Measurements from ENCODE around the gene TEP1. TPM values are rescaled to one million over a fixed set of nuclear protein-coding genes. Genes with fewer than 3 reads are reported as not detected.

TEP1 gene
- total and polyA plus RNA-seq, 2 experiments from 2014 or later = 10.7 to 29.4 TPM

DNA sequence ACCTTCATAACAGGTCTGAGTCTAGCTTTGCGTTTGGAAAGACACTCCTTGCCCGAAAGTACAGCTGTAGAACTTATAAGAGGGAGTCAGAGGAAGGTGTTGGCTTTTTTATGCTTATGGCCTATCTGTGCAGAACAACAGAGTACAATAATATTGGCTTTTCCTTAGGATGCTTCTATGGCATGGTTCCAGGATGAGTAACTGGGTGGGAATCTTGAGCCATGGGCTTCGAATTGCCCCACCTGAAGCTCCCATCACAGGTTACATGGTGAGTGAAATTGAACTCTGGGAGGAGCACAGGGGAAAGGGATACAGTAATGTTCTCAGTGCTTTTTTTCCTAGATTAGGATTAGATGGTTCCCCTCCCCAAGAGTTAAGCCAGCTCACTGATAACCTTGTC lies 56.9 kb downstream of the TEP1 start:
- H3K27ac ChIP-seq = no peak overlapping the region
- no peak for DNase-seq (ENCODE audit: low spot score)
- H3K4me2 ChIP-seq = no peak overlapping the region
- H3K4me1 ChIP-seq (ENCODE audit: insufficient read depth) = no peaks in the 10 kb centered on the region
- no peaks in the 10 kb centered on the region for H3K27me3 ChIP-seq
- no peak for TF ChIP-seq EZH2phosphoT487 (IDR thresholded peaks at IDR 0.05; ENCODE audit: low read depth, severe bottlenecking, unreplicated experiment)
- TF ChIP-seq, protein P1, sequence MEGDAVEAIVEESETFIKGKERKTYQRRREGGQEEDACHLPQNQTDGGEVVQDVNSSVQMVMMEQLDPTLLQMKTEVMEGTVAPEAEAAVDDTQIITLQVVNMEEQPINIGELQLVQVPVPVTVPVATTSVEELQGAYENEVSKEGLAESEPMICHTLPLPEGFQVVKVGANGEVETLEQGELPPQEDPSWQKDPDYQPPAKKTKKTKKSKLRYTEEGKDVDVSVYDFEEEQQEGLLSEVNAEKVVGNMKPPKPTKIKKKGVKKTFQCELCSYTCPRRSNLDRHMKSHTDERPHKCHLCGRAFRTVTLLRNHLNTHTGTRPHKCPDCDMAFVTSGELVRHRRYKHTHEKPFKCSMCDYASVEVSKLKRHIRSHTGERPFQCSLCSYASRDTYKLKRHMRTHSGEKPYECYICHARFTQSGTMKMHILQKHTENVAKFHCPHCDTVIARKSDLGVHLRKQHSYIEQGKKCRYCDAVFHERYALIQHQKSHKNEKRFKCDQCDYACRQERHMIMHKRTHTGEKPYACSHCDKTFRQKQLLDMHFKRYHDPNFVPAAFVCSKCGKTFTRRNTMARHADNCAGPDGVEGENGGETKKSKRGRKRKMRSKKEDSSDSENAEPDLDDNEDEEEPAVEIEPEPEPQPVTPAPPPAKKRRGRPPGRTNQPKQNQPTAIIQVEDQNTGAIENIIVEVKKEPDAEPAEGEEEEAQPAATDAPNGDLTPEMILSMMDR (IDR thresholded peaks at IDR 0.05; ENCODE audit: poor library complexity) = no peak
- no peak for TF ChIP-seq EZH2 (IDR thresholded peaks at IDR 0.05; ENCODE audit: borderline replicate concordance)
- no peaks in the 10 kb centered on the region for H3K36me3 ChIP-seq (replicated peaks; ENCODE audit: insufficient read depth, low read depth)
- no peaks in the 10 kb centered on the region for H3K9me3 ChIP-seq (ENCODE audit: low read depth)
- no peaks in the 10 kb centered on the region for H3K79me2 ChIP-seq
- WGBS (ENCODE audit: low lambda C conversion rate, missing lambda C conversion rate) = 97% methylated on average over 3 of the region's 3 CpGs
- H4K20me1 ChIP-seq (ENCODE audit: insufficient read depth, poor library complexity, severe bottlenecking) = no peaks in the 10 kb centered on the region
- no peak overlapping the region for H3K4me3 ChIP-seq
- no peaks in the 10 kb centered on the region for H3K9me2 ChIP-seq (replicated peaks; ENCODE audit: insufficient read depth)
- no peak overlapping the region for H2AFZ ChIP-seq

DNA sequence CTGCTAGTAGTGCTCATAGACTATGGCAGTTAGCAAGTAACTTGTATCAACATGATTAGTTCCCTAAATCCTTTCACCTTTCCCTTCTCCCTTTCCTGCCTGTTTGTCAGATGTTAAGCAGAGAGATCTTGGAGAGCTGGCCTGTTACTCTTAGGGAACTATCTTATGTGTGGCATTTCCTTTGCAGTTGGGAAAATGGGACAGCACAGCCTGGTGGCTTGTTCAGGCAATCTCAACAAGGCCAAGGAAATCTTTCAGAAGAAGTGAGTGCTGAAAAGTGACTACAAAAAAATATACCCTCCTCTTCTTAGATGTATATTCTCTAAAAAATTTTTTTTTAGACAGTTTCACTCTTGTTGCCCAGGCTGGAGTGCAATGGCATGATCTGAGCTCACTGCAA lies 62.4 kb downstream of the TEP1 start:
- no peak for DNase-seq (ENCODE audit: low spot score)
- no peaks in the 10 kb centered on the region for H3K79me2 ChIP-seq
- no peak overlapping the region for H3K27ac ChIP-seq
- no peaks in the 10 kb centered on the region for H3K4me1 ChIP-seq (ENCODE audit: insufficient read depth)
- H2AFZ ChIP-seq = no peak overlapping the region
- H3K36me3 ChIP-seq (replicated peaks; ENCODE audit: insufficient read depth, low read depth) = no peaks in the 10 kb centered on the region
- H3K9me2 ChIP-seq (replicated peaks; ENCODE audit: insufficient read depth) = no peaks in the 10 kb centered on the region
- no peak overlapping the region for H3K4me3 ChIP-seq
- no peak overlapping the region for H3K4me2 ChIP-seq
- no peaks in the 10 kb centered on the region for H3K9me3 ChIP-seq (ENCODE audit: low read depth)
- no peaks in the 10 kb centered on the region for H3K27me3 ChIP-seq
- H4K20me1 ChIP-seq (ENCODE audit: insufficient read depth, poor library complexity, severe bottlenecking) = no peaks in the 10 kb centered on the region
- no peak for TF ChIP-seq EZH2phosphoT487 (IDR thresholded peaks at IDR 0.05; ENCODE audit: low read depth, severe bottlenecking, unreplicated experiment)
- TF ChIP-seq, protein P1 (IDR thresholded peaks at IDR 0.05; ENCODE audit: poor library complexity) = no peak
- no peak for TF ChIP-seq EZH2 (IDR thresholded peaks at IDR 0.05; ENCODE audit: borderline replicate concordance)

DNA sequence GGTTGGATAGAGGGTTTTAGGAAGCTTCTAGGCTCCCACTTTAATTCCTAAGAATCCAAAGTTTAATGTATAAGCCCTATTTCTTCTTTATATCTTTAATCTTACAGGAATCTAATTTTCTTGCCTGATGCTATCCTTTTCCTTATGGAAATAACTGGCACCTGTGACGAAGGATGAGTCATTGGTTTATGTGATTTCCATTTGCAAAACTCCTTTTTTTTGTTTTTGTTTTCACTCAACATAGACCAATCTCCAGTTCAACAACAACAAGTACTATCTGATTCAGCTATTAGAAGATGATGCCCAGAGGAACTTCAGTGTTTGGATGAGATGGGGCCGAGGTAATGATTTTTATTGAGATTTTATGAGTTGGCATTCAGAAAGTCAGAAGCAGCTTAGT lies 63.0 kb downstream of the TEP1 start:
- WGBS (ENCODE audit: low lambda C conversion rate, missing lambda C conversion rate) = 93% methylated on average over 2 of the region's 2 CpGs
- H3K36me3 ChIP-seq (replicated peaks; ENCODE audit: insufficient read depth, low read depth) = no peaks in the 10 kb centered on the region

More for the DNA sequence above, 63.0 kb downstream of the TEP1 start:
- TF ChIP-seq, protein P1 (IDR thresholded peaks at IDR 0.05; ENCODE audit: poor library complexity) = no peak
- TF ChIP-seq EZH2 (IDR thresholded peaks at IDR 0.05; ENCODE audit: borderline replicate concordance) (no peak), EZH2phosphoT487 (IDR thresholded peaks at IDR 0.05; ENCODE audit: low read depth, severe bottlenecking, unreplicated experiment) (no peak)
- H3K4me2 ChIP-seq = no peak overlapping the region
- H3K27me3 ChIP-seq = no peaks in the 10 kb centered on the region
- H4K20me1 ChIP-seq (ENCODE audit: insufficient read depth, poor library complexity, severe bottlenecking) = no peaks in the 10 kb centered on the region
- no peak overlapping the region for H2AFZ ChIP-seq
- DNase-seq (ENCODE audit: low spot score) = no peak
- H3K27ac ChIP-seq = no peak overlapping the region
- H3K9me3 ChIP-seq (ENCODE audit: low read depth) = no peaks in the 10 kb centered on the region
- H3K4me1 ChIP-seq (ENCODE audit: insufficient read depth) = no peaks in the 10 kb centered on the region
- H3K79me2 ChIP-seq = no peaks in the 10 kb centered on the region
- H3K9me2 ChIP-seq (replicated peaks; ENCODE audit: insufficient read depth) = no peaks in the 10 kb centered on the region
- H3K4me3 ChIP-seq = no peak overlapping the region
